WI38 (cell line): ENCODE measurements around the gene DBNDD1.
"Not testable (repeated sequence)": the region's sequence is repeated elsewhere in the genome, so short reads cannot be mapped to it uniquely, and the experiment has no call there.

Experiments used
- H3K4me3 ChIP-seq: 2 replicates; pipeline ENCODE4 v1.5.1; 2011; ENCODE audit warnings: low read depth, mild to moderate bottlenecking, control low read depth, low read length
- TF ChIP-seq, protein P1 (sequence below): IDR thresholded peaks from 2 replicates; pipeline ENCODE4 v1.5.1; 2012; ENCODE audit warnings: low read depth, mild to moderate bottlenecking, control low read depth, low read length

Gene DBNDD1

GRCh38 chr16:89973235-89973634 is 46.0 kb downstream of the DBNDD1 start:
- TF ChIP-seq, protein P1, sequence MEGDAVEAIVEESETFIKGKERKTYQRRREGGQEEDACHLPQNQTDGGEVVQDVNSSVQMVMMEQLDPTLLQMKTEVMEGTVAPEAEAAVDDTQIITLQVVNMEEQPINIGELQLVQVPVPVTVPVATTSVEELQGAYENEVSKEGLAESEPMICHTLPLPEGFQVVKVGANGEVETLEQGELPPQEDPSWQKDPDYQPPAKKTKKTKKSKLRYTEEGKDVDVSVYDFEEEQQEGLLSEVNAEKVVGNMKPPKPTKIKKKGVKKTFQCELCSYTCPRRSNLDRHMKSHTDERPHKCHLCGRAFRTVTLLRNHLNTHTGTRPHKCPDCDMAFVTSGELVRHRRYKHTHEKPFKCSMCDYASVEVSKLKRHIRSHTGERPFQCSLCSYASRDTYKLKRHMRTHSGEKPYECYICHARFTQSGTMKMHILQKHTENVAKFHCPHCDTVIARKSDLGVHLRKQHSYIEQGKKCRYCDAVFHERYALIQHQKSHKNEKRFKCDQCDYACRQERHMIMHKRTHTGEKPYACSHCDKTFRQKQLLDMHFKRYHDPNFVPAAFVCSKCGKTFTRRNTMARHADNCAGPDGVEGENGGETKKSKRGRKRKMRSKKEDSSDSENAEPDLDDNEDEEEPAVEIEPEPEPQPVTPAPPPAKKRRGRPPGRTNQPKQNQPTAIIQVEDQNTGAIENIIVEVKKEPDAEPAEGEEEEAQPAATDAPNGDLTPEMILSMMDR, result no peak
- H3K4me3 ChIP-seq, result peak overlapping the region; percentile 95

DNA sequence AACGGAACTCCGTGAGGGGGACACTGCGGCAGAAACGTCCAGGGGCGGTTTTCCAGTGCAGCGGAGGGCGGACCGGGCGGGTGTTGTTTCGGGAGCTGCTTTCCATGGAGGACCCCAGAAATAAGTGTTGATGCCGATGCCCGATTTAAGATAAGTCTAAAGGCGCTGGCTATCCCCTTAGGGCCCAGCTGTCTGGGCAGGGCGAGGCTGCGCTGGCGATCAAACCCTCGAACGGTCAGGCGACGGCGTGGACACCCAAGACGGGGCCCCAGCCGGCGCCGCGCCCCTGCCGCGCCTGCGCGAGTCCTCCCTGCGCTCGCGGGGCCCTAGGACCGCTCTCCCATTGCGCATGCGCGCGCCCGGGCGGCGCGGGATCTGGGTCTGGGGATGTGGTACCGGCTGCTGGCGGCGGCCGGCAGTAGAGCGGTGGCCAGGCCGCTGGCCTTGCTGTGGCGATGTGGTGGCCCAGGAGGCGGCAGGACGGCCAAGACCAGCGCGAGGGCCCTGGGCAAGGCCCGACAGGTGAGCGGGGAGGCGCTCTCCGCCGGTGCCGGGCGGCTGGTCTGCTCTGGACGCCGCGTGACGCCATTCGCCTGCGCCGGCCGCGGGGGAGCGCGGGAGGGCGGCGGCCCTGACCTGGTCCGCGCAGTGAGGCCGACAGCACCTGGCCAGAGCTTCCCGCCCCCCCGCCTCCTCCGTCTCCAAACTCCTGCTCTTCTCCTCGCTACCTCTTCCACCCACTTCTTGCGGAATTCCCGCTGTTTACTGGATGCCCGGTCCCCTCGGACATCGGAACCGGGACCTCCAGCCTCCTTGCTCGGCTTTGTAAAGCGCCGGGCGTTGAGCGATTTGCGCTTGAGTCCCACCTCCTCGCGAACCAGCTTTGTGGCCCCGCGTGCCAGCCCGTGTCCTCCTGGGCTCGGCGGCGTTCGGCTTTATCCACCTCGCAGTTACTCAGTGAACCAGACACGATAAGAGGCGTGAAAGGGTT is 46.7 kb downstream of the DBNDD1 start:
- H3K4me3 ChIP-seq, result peak overlapping the region; percentile 95
- TF ChIP-seq, protein P1, result no peak

GRCh38 chr16:89971495-89972243 is 47.6 kb downstream of the DBNDD1 start:
- TF ChIP-seq, protein P1, result no peak
- H3K4me3 ChIP-seq, result peak overlapping the region; percentile 95

DNA sequence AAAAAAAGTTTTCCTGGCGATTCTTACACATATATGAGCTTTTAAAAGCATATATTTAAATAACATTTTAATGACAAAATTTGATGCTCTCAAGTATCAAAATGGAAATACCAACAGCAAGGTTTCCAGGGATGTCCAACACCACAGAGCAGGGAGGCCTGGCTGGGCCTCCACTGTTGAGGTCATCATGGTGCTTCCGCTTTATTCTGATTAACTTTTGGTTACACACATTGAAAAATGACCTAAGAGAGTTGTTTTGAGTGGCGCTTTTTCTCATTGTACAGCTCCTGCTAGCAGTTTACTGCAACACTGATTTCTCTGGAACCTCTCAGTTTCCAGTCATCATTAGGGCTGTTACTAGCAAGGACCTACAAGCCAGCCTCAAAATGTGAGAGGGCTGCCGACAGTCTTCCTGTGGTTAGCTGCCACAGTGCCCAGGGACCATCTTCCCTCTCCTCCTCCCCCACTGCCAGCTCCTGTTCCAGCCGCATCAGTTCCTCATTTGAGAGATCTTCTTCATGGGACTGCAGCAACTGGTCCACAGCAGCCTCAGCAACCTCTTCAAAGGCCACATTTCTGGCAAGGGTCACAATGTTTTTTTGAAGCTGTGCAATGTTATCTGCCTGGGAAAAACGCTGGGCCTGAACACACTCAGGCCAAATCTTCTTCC is 49.4 kb downstream of the DBNDD1 start:
- TF ChIP-seq, protein P1, result no peak

DNA sequence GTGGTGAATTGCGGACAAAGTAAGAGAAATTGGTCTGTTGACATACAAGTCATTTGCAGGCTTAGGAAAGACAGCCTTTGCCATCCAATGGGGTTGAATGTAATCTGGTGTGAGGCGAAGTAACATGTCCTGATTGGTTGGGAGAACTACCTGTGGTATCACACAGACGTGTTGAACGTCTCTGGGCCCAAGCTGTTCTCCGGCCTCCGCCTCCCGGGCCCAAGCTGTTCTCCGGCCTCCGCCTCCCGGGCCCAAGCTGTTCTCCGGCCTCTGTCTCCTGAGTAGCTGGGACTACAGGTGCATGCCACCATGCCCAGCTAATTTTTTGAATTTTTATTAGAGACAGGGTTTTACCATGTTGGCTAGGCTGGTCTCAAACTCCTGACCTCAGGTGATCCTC is 51.2 kb downstream of the DBNDD1 start:
- not testable (repeated sequence) for H3K4me3 ChIP-seq

More for the DNA sequence above, 49.4 kb downstream of the DBNDD1 start:
- H3K4me3 ChIP-seq, result no peak overlapping the region

DNA sequence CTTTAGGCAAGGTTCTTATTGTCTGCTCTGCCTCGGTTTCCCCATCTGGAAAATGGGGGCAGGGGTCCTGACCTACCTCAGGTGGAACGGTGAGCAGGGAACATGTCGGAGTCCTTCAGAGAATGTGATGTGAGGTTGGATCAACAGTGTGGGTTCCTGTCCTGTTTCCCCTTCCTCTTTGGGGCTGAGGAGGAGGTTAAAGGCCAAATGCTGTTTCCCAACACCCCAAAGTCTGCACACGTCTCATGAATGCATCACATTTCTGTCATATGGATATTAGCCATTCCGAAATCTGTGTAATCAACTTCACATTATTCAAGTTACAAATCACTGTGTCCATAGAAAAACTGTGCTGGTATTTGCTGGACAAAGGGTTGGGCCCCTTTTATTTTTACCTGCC is 51.8 kb downstream of the DBNDD1 start:
- H3K4me3 ChIP-seq, result not testable (repeated sequence)

- no peak overlapping the region for H3K4me3 ChIP-seq
- TF ChIP-seq, protein P1, result no peak
Measured at GRCh38 chr16:89966756-89967155, 52.5 kb downstream of the DBNDD1 start.
